HepG2 (cell line): Measurements from ENCODE around the gene MXD3. TPM values are rescaled to one million over a fixed set of nuclear protein-coding genes. Genes with fewer than 3 reads are reported as not detected.

ENCODE experiments used
- BCLAF1 ChIP-seq: fragments of 450-650 bp; IDR thresholded peaks from 2 replicates; pipeline ENCODE4 v1.6.1; 2017; ENCODE audit warnings: mild to moderate bottlenecking
- ETS1 ChIP-seq: sonication (generic); formaldehyde crosslinking; IDR thresholded peaks from 2 replicates; pipeline ENCODE4 v1.4.0; 2020; ENCODE audit warnings: missing genetic modification reagents
- GZF1 ChIP-seq: sonication (generic); formaldehyde crosslinking; IDR thresholded peaks from 2 replicates; pipeline ENCODE4 v1.5.1; 2020; ENCODE audit warnings: mild to moderate bottlenecking, missing genetic modification reagents
- HES4 ChIP-seq: sonication (generic); formaldehyde crosslinking; IDR thresholded peaks from 2 replicates; pipeline ENCODE4 v1.9.0; 2021; ENCODE audit warnings: mild to moderate bottlenecking, missing genetic modification reagents, borderline replicate concordance
- HMGXB3 ChIP-seq: sonication (generic); formaldehyde crosslinking; IDR thresholded peaks from 2 replicates; pipeline ENCODE4 v1.4.0; 2020; ENCODE audit warnings: missing genetic modification reagents, borderline replicate concordance
- KLF6 ChIP-seq: IDR thresholded peaks from 2 replicates; pipeline ENCODE4 v1.8.0; 2016; ENCODE audit warnings: missing biosample characterization, missing genetic modification reagents
- KMT2A ChIP-seq: sonication (generic); formaldehyde crosslinking; IDR thresholded peaks from 2 replicates; pipeline ENCODE4 v1.4.0; 2020; ENCODE audit warnings: missing genetic modification reagents
- KMT2B ChIP-seq: IDR thresholded peaks from 2 replicates; pipeline ENCODE4 v1.6.1; 2016; ENCODE audit warnings: missing genetic modification reagents, missing compliant biosample characterization
- MTA1 ChIP-seq: sonication (generic); formaldehyde crosslinking; IDR thresholded peaks from 2 replicates; pipeline ENCODE4 v1.4.0; 2020; ENCODE audit warnings: missing genetic modification reagents, mild to moderate bottlenecking, borderline replicate concordance
- MYNN ChIP-seq: sonication (generic); formaldehyde crosslinking; IDR thresholded peaks from 2 replicates; pipeline ENCODE4 v1.4.0; 2020; ENCODE audit warnings: mild to moderate bottlenecking, low read depth, missing genetic modification reagents
- NR2F2 ChIP-seq: IDR thresholded peaks from 2 replicates; pipeline ENCODE4 v1.6.1; 2012; ENCODE audit warnings: low read depth, inconsistent platforms, borderline replicate concordance
- PAX8 ChIP-seq: sonication (generic); formaldehyde crosslinking; IDR thresholded peaks from 2 replicates; pipeline ENCODE4 v1.8.0; 2022; ENCODE audit warnings: mild to moderate bottlenecking, missing genetic modification reagents, borderline replicate concordance
- PRMT3 ChIP-seq: sonication (generic); formaldehyde crosslinking; IDR thresholded peaks from 2 replicates; pipeline ENCODE4 v1.8.1; 2022; ENCODE audit warnings: low read depth, mild to moderate bottlenecking, moderate library complexity, missing genetic modification reagents, borderline replicate concordance
- RCOR2 ChIP-seq: IDR thresholded peaks from 2 replicates; pipeline ENCODE4 v1.6.1; 2016; ENCODE audit warnings: missing biosample characterization, missing genetic modification reagents
- SIN3B ChIP-seq: fragments of 150-350 bp; IDR thresholded peaks from 2 replicates; pipeline ENCODE4 v1.6.1; 2014; ENCODE audit warnings: low read length
- SRSF4 ChIP-seq: fragments of 200-400 bp; formaldehyde crosslinking; IDR thresholded peaks from one replicate; pipeline ENCODE4 v1.6.1; 2018; ENCODE audit warnings: mild to moderate bottlenecking, low read depth, low read length, moderate library complexity; ENCODE audit not compliant: poor library complexity, severe bottlenecking
- YEATS2 ChIP-seq: sonication (generic); formaldehyde crosslinking; IDR thresholded peaks from 2 replicates; pipeline ENCODE4 v1.4.0; 2020; ENCODE audit warnings: missing genetic modification reagents, borderline replicate concordance
- ZNF253 ChIP-seq: sonication (generic); formaldehyde crosslinking; IDR thresholded peaks from 2 replicates; pipeline ENCODE4 v1.8.0; 2022; ENCODE audit warnings: mild to moderate bottlenecking, missing genetic modification reagents, borderline replicate concordance
- ZNF558 ChIP-seq: sonication (generic); formaldehyde crosslinking; IDR thresholded peaks from 2 replicates; pipeline ENCODE4 v1.9.0; 2022; ENCODE audit warnings: mild to moderate bottlenecking, missing genetic modification reagents, borderline replicate concordance
- ZNF713 ChIP-seq: sonication (generic); formaldehyde crosslinking; IDR thresholded peaks from 2 replicates; pipeline ENCODE4 v1.4.0; 2020; ENCODE audit warnings: mild to moderate bottlenecking, missing genetic modification reagents
- ZNF790 ChIP-seq: sonication (generic); formaldehyde crosslinking; IDR thresholded peaks from 2 replicates; pipeline ENCODE4 v1.8.0; 2022; ENCODE audit warnings: missing genetic modification reagents, mild to moderate bottlenecking, borderline replicate concordance
- polyA plus RNA-seq, 8 experiments: library from polyadenylated mRNA; depleted of rRNA in 3 of 8; stranded (reverse) in 7 of 8; unstranded in 1 of 8; fragments of >200 nt; fragmentation: Illumina TruSeq in 4 of 8; extraction: Trizol in 4 of 8; gene quantifications; 2 replicates each; pipeline versions ENCODE4 v1.2.1 to v1.2.3, GENCODE V29; 2011 to 2016; ENCODE audit warnings: low read depth in 4 of 8, missing spikeins in 1 of 8, mixed read lengths in 1 of 8; ENCODE audit not compliant: insufficient read depth in 1 of 8
- total RNA-seq, 5 experiments: library from RNA; depleted of rRNA; stranded (reverse); fragments of >200 nt; fragmentation: Illumina TruSeq; extraction: Trizol; gene quantifications; 2 replicates each; pipeline ENCODE4 v1.2.3, GENCODE V29; 2016; ENCODE audit warnings: low read depth in 1 of 5

MXD3 gene
- total and polyA plus RNA-seq, 2 of the 13 experiments (the other 11 are each of a cell fraction or from before 2014, with no cell fraction given): 10.5 to 12.8 TPM

GRCh38 chr5:177351392-177352329 is 40.0 kb upstream of the MXD3 start, which contains the start of gene LMAN2 (continued):
- 0 out of 2 replicates have a peak, but pooled peaks have one; percentile 21 for TF ChIP-seq NR2F2
- peak; percentile 69; the same call in 1 of the 2 replicates for TF ChIP-seq YEATS2 (CRISPR knock-in tag)
- no peak for TF ChIP-seq BCLAF1
- TF ChIP-seq KMT2A (CRISPR knock-in tag): peak; percentile 89
- TF ChIP-seq RCOR2 (CRISPR knock-in tag): no peak
- peak; percentile 89 for TF ChIP-seq KMT2B
- 0 out of 2 replicates have a peak, but pooled peaks have one; percentile 33 for TF ChIP-seq HES4 (CRISPR knock-in tag)
- TF ChIP-seq MTA1: no peak
- TF ChIP-seq SIN3B: peak; percentile 93
- no peak for TF ChIP-seq MYNN (CRISPR knock-in tag)
- TF ChIP-seq ZNF558 (CRISPR knock-in tag): no peak
- TF ChIP-seq SRSF4: no peak
- TF ChIP-seq PAX8 (CRISPR knock-in tag): 0 out of 2 replicates have a peak, but pooled peaks have one; percentile 56
- no peak for TF ChIP-seq ZNF790 (CRISPR knock-in tag)
- TF ChIP-seq ZNF253 (CRISPR knock-in tag): no peak
- no peak for TF ChIP-seq GZF1 (CRISPR knock-in tag)
- no peak for TF ChIP-seq ETS1 (CRISPR knock-in tag)
- TF ChIP-seq KLF6 (CRISPR knock-in tag): no peak; the same call in 1 of the 2 replicates
- peak; percentile 92; the same call in 1 of the 2 replicates for TF ChIP-seq HMGXB3 (CRISPR knock-in tag)
- no peak for TF ChIP-seq PRMT3 (CRISPR knock-in tag)
- TF ChIP-seq ZNF713: no peak
